Neuronal stem cell (in vitro differentiated cells): ENCODE measurements around the gene RWDD3.

Source experiments
- DNase-seq: peaks from one replicate; pipeline ENCODE4 v3.0.0-alpha.2; 2013; ENCODE audit warnings: low spot score
- H2AFZ ChIP-seq: one replicate; pipeline ENCODE4 v1.6.1; 2013; ENCODE audit warnings: mild to moderate bottlenecking, low read length, inconsistent platforms
- H2AK5ac ChIP-seq: 2 replicates; pipeline ENCODE4 v1.6.1; 2013; ENCODE audit warnings: low read depth, mild to moderate bottlenecking, inconsistent platforms, low read length, moderate library complexity, mixed read lengths
- H2BK120ac ChIP-seq: 2 replicates; pipeline ENCODE4 v1.6.1; 2013; ENCODE audit warnings: low read depth, mild to moderate bottlenecking, inconsistent platforms, low read length, moderate library complexity, mixed read lengths
- H2BK12ac ChIP-seq: one replicate; pipeline ENCODE4 v1.6.1; 2013; ENCODE audit warnings: low read length, inconsistent platforms
- H2BK15ac ChIP-seq: 2 replicates; pipeline ENCODE4 v1.6.1; 2013; ENCODE audit warnings: mild to moderate bottlenecking, low read length, inconsistent platforms, mixed read lengths
- H2BK5ac ChIP-seq: one replicate; pipeline ENCODE4 v1.6.1; 2013; ENCODE audit warnings: inconsistent platforms, mild to moderate bottlenecking, low read length, moderate library complexity
- H3K14ac ChIP-seq: one replicate; pipeline ENCODE4 v1.6.1; 2013; ENCODE audit warnings: low read length, inconsistent platforms
- H3K18ac ChIP-seq: 2 replicates; pipeline ENCODE4 v1.6.1; 2013; ENCODE audit warnings: low read length, inconsistent platforms
- H3K23ac ChIP-seq: 2 replicates; pipeline ENCODE4 v1.6.1; 2013; ENCODE audit warnings: low read depth, mild to moderate bottlenecking, mixed read lengths, low read length, inconsistent platforms; ENCODE audit not compliant: poor library complexity
- H3K27ac ChIP-seq: replicated peaks from 3 replicates; pipeline ENCODE4 v1.5.1; 2013; ENCODE audit warnings: low read length, inconsistent platforms
- H3K27me3 ChIP-seq, 3 experiments: 2 replicates each; pipeline ENCODE4 v1.6.1; 2013; ENCODE audit warnings: low read length in 3 of 3, mild to moderate bottlenecking in 2 of 3, inconsistent platforms in 1 of 3, low read depth in 1 of 3, mixed read lengths in 1 of 3, moderate library complexity in 1 of 3; ENCODE audit not compliant: control insufficient read depth in 3 of 3, insufficient read depth in 3 of 3
- H3K36me3 ChIP-seq, 2 donors: replicated peaks in 1 of 2; 2 replicates each; pipeline ENCODE4 v1.6.1; 2013; ENCODE audit warnings: low read length in 2 of 2; ENCODE audit not compliant: control insufficient read depth in 2 of 2, insufficient read depth in 2 of 2
- H3K4ac ChIP-seq: 2 replicates; pipeline ENCODE4 v1.6.1; 2013; ENCODE audit warnings: inconsistent platforms, mild to moderate bottlenecking, low read length, moderate library complexity
- H3K4me1 ChIP-seq, 2 donors: 1 replicate in 1 of 2; 2 replicates in 1 of 2; pipeline ENCODE4 v1.6.1; 2013; ENCODE audit warnings: low read length in 2 of 2, low read depth in 1 of 2; ENCODE audit not compliant: control insufficient read depth in 2 of 2, insufficient read depth in 1 of 2
- H3K4me2 ChIP-seq: one replicate; pipeline ENCODE4 v1.6.1; 2013; ENCODE audit warnings: mild to moderate bottlenecking, low read length, inconsistent platforms; ENCODE audit not compliant: insufficient read depth, poor library complexity, severe bottlenecking
- H3K4me3 ChIP-seq, 2 donors: 2 replicates each; pipeline ENCODE4 v1.5.1; 2013; ENCODE audit warnings: low read length in 2 of 2, mild to moderate bottlenecking in 2 of 2, inconsistent platforms in 1 of 2, moderate library complexity in 1 of 2
- H3K79me1 ChIP-seq: one replicate; pipeline ENCODE4 v1.6.1; 2013; ENCODE audit warnings: low read depth, mild to moderate bottlenecking, inconsistent platforms, low read length, moderate library complexity
- H3K9ac ChIP-seq: one replicate; pipeline ENCODE4 v1.6.1; 2013; ENCODE audit warnings: mild to moderate bottlenecking, low read depth, low read length, inconsistent platforms; ENCODE audit not compliant: poor library complexity
- H3K9me3 ChIP-seq, 2 donors: replicated peaks in 1 of 2; 2 replicates each; pipeline versions ENCODE3 to v1.6.1; 2013; ENCODE audit warnings: low read length in 2 of 2, mild to moderate bottlenecking in 2 of 2, inconsistent platforms in 1 of 2, low read depth in 1 of 2, mixed read lengths in 1 of 2, moderate library complexity in 1 of 2; ENCODE audit not compliant: control insufficient read depth in 2 of 2, insufficient read depth in 1 of 2
- H4K8ac ChIP-seq: one replicate; pipeline ENCODE4 v1.6.1; 2013; ENCODE audit warnings: low read depth, mild to moderate bottlenecking, inconsistent platforms, low read length, moderate library complexity
- H4K91ac ChIP-seq: one replicate; pipeline ENCODE4 v1.6.1; 2013; ENCODE audit warnings: low read length, low read depth, mild to moderate bottlenecking, inconsistent platforms; ENCODE audit not compliant: poor library complexity
- WGBS, 2 donors: extraction: QIAGEN DNeasy Blood & Tissue Kit; methylation state at CpG; one replicate each; pipeline ENCODE4 v1.1.7; 2013; ENCODE audit warnings: missing lambda C conversion rate in 2 of 2, mixed read lengths in 1 of 2; ENCODE audit not compliant: insufficient read length in 2 of 2, insufficient replicate concordance in 1 of 2; ENCODE audit errors: extremely low coverage in 2 of 2; 5-methylcytosine and 5-hydroxymethylcytosine counted together

Gene RWDD3

GRCh38 chr1:95216292-95216990, 17.6 kb upstream of the RWDD3 start:
- Histone ChIP-seq H3K18ac (no peak overlapping the region), H3K27me3 (no peaks in the 10 kb centered on the region), H3K9ac (no peak overlapping the region), H3K4ac (no peak overlapping the region), H3K9me3 (no peaks in the 10 kb centered on the region), H3K4me2 (no peak overlapping the region), H2BK15ac (no peak overlapping the region), H4K8ac (no peak overlapping the region), H2AK5ac (no peak overlapping the region), H2BK12ac (no peak overlapping the region), H3K4me1 (no peaks in the 10 kb centered on the region), H3K14ac (no peak overlapping the region), H3K79me1 (no peaks in the 10 kb centered on the region), H2BK5ac (no peak overlapping the region), H4K91ac (no peak overlapping the region), H3K27ac (no peak overlapping the region), H3K36me3 (no peaks in the 10 kb centered on the region), H2BK120ac (no peak overlapping the region), H2AFZ (no peak overlapping the region), H3K4me3 (no peak overlapping the region), H3K23ac (no peak overlapping the region)
- WGBS, 2 donors: no CpG with 5 or more reads among the region's 14 CpGs
- DNase-seq: no peak

- H2BK12ac ChIP-seq: no peak overlapping the region
- no peak overlapping the region for H3K4me3 ChIP-seq
- no peaks in the 10 kb centered on the region for H3K9me3 ChIP-seq
- no peak for DNase-seq
- no peaks in the 10 kb centered on the region for H3K4me1 ChIP-seq
- no peak overlapping the region for H3K4ac ChIP-seq
- H3K14ac ChIP-seq: no peak overlapping the region
- no CpG with 5 or more reads among the region's 1 CpG for WGBS, 2 donors
- H2BK5ac ChIP-seq: no peak overlapping the region
- no peak overlapping the region for H2AK5ac ChIP-seq
- no peak overlapping the region for H2BK120ac ChIP-seq
- no peaks in the 10 kb centered on the region for H3K27me3 ChIP-seq
- H2AFZ ChIP-seq: no peak overlapping the region
- H4K8ac ChIP-seq: no peak overlapping the region
- H3K79me1 ChIP-seq: no peaks in the 10 kb centered on the region
- H4K91ac ChIP-seq: no peak overlapping the region
- no peak overlapping the region for H3K27ac ChIP-seq
- H3K9ac ChIP-seq: no peak overlapping the region
- H3K23ac ChIP-seq: no peak overlapping the region
- H3K18ac ChIP-seq: no peak overlapping the region
- H3K36me3 ChIP-seq: no peaks in the 10 kb centered on the region
- no peak overlapping the region for H2BK15ac ChIP-seq
- no peak overlapping the region for H3K4me2 ChIP-seq
Observed at GRCh38 chr1:95217371-95217770, 16.6 kb upstream of the RWDD3 start.

DNA sequence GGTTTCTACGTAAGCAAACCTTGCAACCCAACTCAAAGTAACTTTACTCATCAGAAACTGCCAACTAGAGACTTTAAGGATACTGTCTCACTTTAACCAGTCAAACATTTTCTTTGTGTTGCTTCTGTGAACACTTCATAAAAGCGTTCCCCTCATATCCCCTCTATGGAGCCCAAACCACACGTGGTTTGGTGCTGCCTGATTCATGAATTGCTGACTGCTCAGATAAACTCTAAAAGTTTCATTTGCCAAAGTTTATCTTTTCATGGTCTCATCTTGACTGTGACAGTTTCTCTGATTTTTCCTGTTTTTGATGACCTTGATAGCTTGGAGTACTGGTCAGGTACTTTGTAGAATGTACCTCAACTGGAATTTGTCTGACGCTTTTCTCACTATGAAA, 14.6 kb upstream of the RWDD3 start:
- Histone ChIP-seq H3K9me3 (no peaks in the 10 kb centered on the region), H3K36me3 (no peaks in the 10 kb centered on the region), H3K4ac (no peak overlapping the region), H3K18ac (no peak overlapping the region), H3K23ac (no peak overlapping the region), H2AK5ac (no peak overlapping the region), H3K9ac (no peak overlapping the region), H4K91ac (no peak overlapping the region), H3K4me2 (no peak overlapping the region), H3K27me3 (no peaks in the 10 kb centered on the region), H2AFZ (no peak overlapping the region), H3K27ac (no peak overlapping the region), H3K4me3 (no peak overlapping the region), H4K8ac (no peak overlapping the region), H2BK5ac (no peak overlapping the region), H3K4me1 (peaks cover 0 to 1% of the 10 kb centered on the region in 2 donors), H3K14ac (no peak overlapping the region), H2BK12ac (no peak overlapping the region), H3K79me1 (no peaks in the 10 kb centered on the region), H2BK15ac (no peak overlapping the region), H2BK120ac (no peak overlapping the region)
- WGBS, 2 donors: no CpG with 5 or more reads among the region's 4 CpGs
- DNase-seq: no peak

GRCh38 chr1:95221306-95221705, 12.7 kb upstream of the RWDD3 start:
- no peak overlapping the region for H3K18ac ChIP-seq
- no peak overlapping the region for H3K27ac ChIP-seq
- H3K4me3 ChIP-seq: no peak overlapping the region
- no peak overlapping the region for H4K8ac ChIP-seq
- no peaks in the 10 kb centered on the region for H3K36me3 ChIP-seq
- no peak overlapping the region for H2BK15ac ChIP-seq
- no peak overlapping the region for H3K9ac ChIP-seq
- no peak overlapping the region for H2AFZ ChIP-seq
- no peak overlapping the region for H3K14ac ChIP-seq
- H3K23ac ChIP-seq: no peak overlapping the region
- H3K4me2 ChIP-seq: no peak overlapping the region
- H3K27me3 ChIP-seq: no peaks in the 10 kb centered on the region
- no peaks in the 10 kb centered on the region for H3K79me1 ChIP-seq
- H3K9me3 ChIP-seq: no peaks in the 10 kb centered on the region
- H4K91ac ChIP-seq: no peak overlapping the region
- no peak overlapping the region for H2BK120ac ChIP-seq
- peaks cover 0 to 1% of the 10 kb centered on the region in 2 donors for H3K4me1 ChIP-seq
- H3K4ac ChIP-seq: no peak overlapping the region
- no peak for DNase-seq
- no peak overlapping the region for H2BK5ac ChIP-seq
- no CpG with 5 or more reads among the region's 6 CpGs for WGBS, 2 donors
- H2AK5ac ChIP-seq: no peak overlapping the region
- no peak overlapping the region for H2BK12ac ChIP-seq
